ENCODE data around the gene DGKG. TPM values are rescaled to one million over a fixed set of nuclear protein-coding genes. Genes with fewer than 3 reads are reported as not detected.
A peak's percentile ranks its signal among the peaks of the same experiment; 100 is the strongest.

The DGKG gene
- total RNA-seq, 4 donors from 2014 or later = 1.3 to 5.7 (median 2.3) TPM

- no peaks in the 10 kb centered on the region for H3K9me3 ChIP-seq
- H3K4me1 ChIP-seq = no peaks in the 10 kb centered on the region
- 24 to 56% methylated on average over 10 to 11 of the region's 11 CpGs for WGBS, 2 donors
- no peaks in the 10 kb centered on the region for H3K36me3 ChIP-seq
- H3K27ac ChIP-seq = no peak overlapping the region
- TF ChIP-seq POLR2A (IDR thresholded peaks at IDR 0.05) (no peak), CTCF (IDR thresholded peaks at IDR 0.05) (no peak), EP300 (IDR thresholded peaks at IDR 0.05) (no peak)
- DNase-seq (ENCODE audit: low spot score in 2 of 2) = no peak
- H3K27me3 ChIP-seq = no peaks in the 10 kb centered on the region
- H3K4me3 ChIP-seq = no peak overlapping the region
Measured at GRCh38 chr3:186303965-186304364, 58.1 kb downstream of the DGKG start.

GRCh38 chr3:186299327-186299726, 62.7 kb downstream of the DGKG start:
- peaks cover 0 to 8% (median 0%) of the 10 kb centered on the region in 3 donors for H3K36me3 ChIP-seq
- no peak for TF ChIP-seq EP300 (IDR thresholded peaks at IDR 0.05)
- TF ChIP-seq CTCF (IDR thresholded peaks at IDR 0.05) = no peak
- no peak for TF ChIP-seq POLR2A (IDR thresholded peaks at IDR 0.05)
- H3K9me3 ChIP-seq = no peaks in the 10 kb centered on the region
- H3K4me1 ChIP-seq = no peaks in the 10 kb centered on the region
- WGBS, 2 donors = 47 to 55% methylated on average over 4 of the region's 4 CpGs
- H3K27me3 ChIP-seq = no peaks in the 10 kb centered on the region
- H3K4me3 ChIP-seq = no peak overlapping the region
- no peak overlapping the region for H3K27ac ChIP-seq
- no peak for DNase-seq (ENCODE audit: low spot score in 2 of 2)

DNA sequence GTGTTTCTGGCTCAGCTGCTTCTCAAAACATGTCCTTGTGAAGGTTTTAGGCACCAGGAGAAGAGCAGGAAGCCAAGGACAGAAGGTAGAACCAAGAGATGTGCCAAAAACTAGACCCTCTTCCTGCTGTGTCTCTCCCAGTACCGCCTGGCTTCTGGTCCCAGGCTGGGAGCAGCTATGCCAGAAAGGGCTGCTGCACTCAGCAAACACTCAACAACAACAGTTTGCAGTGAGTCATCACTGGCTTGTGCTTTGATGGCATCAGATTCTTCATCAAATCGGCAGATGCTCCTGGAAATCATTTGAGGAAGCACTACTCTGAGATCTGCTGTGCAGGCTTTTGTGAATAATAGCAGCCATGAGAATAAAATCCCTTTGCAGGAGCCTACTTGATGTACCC, 63.2 kb downstream of the DGKG start:
- Histone ChIP-seq H3K36me3 (peaks cover 0 to 8% (median 0%) of the 10 kb centered on the region in 3 donors), H3K4me1 (no peaks in the 10 kb centered on the region), H3K9me3 (no peaks in the 10 kb centered on the region), H3K27me3 (no peaks in the 10 kb centered on the region), H3K4me3 (no peak overlapping the region), H3K27ac (no peak overlapping the region)
- 54 to 60% methylated on average over 2 of the region's 2 CpGs for WGBS, 2 donors
- no peak for TF ChIP-seq EP300 (IDR thresholded peaks at IDR 0.05)
- no peak for TF ChIP-seq POLR2A (IDR thresholded peaks at IDR 0.05)
- TF ChIP-seq CTCF (IDR thresholded peaks at IDR 0.05) = no peak
- no peak for DNase-seq (ENCODE audit: low spot score in 2 of 2)

- no peak for DNase-seq (ENCODE audit: low spot score in 2 of 2)
- TF ChIP-seq EP300 (IDR thresholded peaks at IDR 0.05) = no peak
- TF ChIP-seq POLR2A (IDR thresholded peaks at IDR 0.05) = no peak
- TF ChIP-seq CTCF (IDR thresholded peaks at IDR 0.05) = no peak
- H3K27ac ChIP-seq = no peak overlapping the region
- H3K9me3 ChIP-seq = no peaks in the 10 kb centered on the region
- H3K36me3 ChIP-seq = no peaks in the 10 kb centered on the region
- peaks cover 0 to 12% (median 4%) of the 10 kb centered on the region in 4 donors for H3K4me1 ChIP-seq
- no peaks in the 10 kb centered on the region for H3K27me3 ChIP-seq
- no peak overlapping the region for H3K4me3 ChIP-seq
- 86 to 89% methylated on average over 2 of the region's 2 CpGs for WGBS, 2 donors
Measured at GRCh38 chr3:186290796-186291195, 71.2 kb downstream of the DGKG start.

DNA sequence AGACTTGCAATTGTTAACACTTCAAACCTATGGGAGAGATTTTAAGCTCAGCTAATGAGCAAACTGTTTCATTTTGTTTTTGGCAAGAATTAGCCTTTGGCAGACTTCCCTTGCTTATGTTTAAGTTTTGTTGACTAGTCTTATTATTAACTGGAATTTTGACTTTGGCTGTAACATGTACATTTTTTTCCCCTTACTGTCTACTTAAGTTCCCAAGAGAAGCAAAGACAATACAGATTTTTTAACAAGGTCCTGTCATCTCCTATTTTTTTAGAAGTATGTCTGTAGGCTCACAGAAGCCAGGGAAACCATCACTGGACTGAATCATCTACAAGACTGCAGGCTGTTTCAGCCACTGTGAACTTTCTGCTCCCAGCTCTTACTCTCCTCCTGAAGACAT, 74.3 kb downstream of the DGKG start:
- TF ChIP-seq POLR2A (IDR thresholded peaks at IDR 0.05) (no peak), CTCF (IDR thresholded peaks at IDR 0.05) (no peak), EP300 (IDR thresholded peaks at IDR 0.05) (no peak)
- H3K9me3 ChIP-seq = no peaks in the 10 kb centered on the region
- no peaks in the 10 kb centered on the region for H3K36me3 ChIP-seq
- peak overlapping the region in 1 of 4 donors; percentile 42 for H3K27ac ChIP-seq
- no peaks in the 10 kb centered on the region for H3K27me3 ChIP-seq
- no peak overlapping the region for H3K4me3 ChIP-seq
- no peak for DNase-seq (ENCODE audit: low spot score in 2 of 2)
- H3K4me1 ChIP-seq = peaks cover 0 to 12% (median 4%) of the 10 kb centered on the region in 4 donors

All from tibial nerve (tissue), 4 donors.